Cardiac fibroblast (primary cell): ENCODE results near the gene LOXL1.

ENCODE experiments used
- DNase-seq, 2 donors: peaks; one replicate each; pipeline versions ENCODE4 v3.0.0 to v3.0.0-alpha.2; 2010; ENCODE audit warnings: low read depth in 2 of 2
- H3K4me3 ChIP-seq, 2 donors: replicated peaks in 1 of 2; 1 replicate in 1 of 2; 2 replicates in 1 of 2; pipeline ENCODE4 v1.5.1; 2011; ENCODE audit warnings: low read depth in 2 of 2, low read length in 2 of 2, mild to moderate bottlenecking in 2 of 2, moderate library complexity in 1 of 2
- CTCF ChIP-seq: IDR thresholded peaks from one replicate; pipeline ENCODE4 v1.5.1; 2011; ENCODE audit warnings: low read depth, mild to moderate bottlenecking, low read length, inconsistent platforms

LOXL1 gene

GRCh38 chr15:73952171-73952912 lies 26.1 kb downstream of the LOXL1 start:
- DNase-seq: no peak
- no peak overlapping the region for H3K4me3 ChIP-seq
- TF ChIP-seq CTCF: no peak

GRCh38 chr15:73952913-73953750 lies 26.9 kb downstream of the LOXL1 start:
- no peak for TF ChIP-seq CTCF
- no peak overlapping the region for H3K4me3 ChIP-seq
- no peak for DNase-seq

DNA sequence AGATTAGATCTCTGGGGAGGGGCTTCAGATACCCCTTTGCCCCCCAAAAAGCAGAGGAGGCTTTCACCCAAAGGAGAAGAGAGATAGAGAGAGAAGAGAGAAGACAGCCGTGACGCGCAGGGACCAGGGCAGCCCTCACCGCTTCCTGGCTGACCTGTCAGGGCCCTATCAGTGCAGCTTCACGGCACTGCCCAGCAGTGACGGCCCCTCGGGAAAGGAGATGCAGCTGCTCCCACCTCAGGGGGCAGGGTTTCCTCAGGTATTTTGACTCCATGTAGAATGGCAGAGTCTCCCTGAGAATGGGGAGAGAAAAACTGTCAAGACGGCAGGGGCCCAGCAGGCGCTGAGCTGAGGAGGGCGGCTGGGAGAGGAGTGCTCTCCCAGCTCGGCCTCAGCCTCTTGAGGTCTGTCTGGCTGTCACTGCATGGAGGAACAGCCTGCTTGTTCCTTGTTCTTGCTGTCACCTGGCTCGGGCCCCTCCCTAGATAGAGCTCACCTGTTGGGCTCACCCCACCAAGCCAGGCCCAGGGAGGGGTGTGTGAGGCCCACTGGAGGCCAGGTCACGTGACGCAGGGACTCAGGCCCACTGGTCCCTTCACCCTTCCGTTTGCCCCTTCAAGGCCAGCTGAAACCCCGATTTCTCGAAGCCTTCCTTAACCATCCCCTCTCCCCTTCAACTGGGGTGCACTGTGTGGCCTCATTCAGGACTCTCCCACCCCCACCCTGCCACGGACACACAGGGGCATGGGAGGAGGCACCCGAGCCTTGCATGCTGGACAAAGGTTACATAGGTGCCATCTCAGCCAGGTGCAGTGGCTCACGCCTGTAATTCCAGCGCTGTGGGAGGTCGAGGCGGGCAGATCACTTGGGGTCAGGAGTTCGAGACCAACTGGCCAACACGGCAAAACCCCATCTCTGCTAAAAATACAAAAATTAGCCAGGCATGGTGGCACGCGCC lies 28.2 kb downstream of the LOXL1 start:
- no peak for TF ChIP-seq CTCF
- no peak overlapping the region for H3K4me3 ChIP-seq
- DNase-seq: no peak

DNA sequence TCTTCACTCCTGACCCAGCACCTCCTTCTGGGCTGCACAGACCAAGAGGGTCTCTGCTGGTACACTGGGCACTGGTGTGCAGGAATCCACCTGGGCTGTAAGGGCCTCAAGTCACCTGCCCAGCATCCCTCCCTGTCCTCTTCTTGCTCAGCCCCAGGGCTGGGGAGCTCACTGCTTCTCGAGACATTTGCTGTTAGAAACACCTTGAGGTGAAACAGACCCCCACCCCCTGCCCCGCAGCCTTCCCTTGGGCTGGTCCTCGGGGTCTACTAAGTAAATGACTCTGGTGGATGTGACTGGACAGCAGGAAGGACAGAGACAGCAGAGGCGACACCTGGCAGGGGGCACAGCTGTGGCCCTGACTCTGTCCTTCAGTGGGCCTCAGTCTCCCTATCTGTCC lies 29.1 kb downstream of the LOXL1 start:
- DNase-seq: no peak
- TF ChIP-seq CTCF: no peak
- H3K4me3 ChIP-seq: no peak overlapping the region

DNA sequence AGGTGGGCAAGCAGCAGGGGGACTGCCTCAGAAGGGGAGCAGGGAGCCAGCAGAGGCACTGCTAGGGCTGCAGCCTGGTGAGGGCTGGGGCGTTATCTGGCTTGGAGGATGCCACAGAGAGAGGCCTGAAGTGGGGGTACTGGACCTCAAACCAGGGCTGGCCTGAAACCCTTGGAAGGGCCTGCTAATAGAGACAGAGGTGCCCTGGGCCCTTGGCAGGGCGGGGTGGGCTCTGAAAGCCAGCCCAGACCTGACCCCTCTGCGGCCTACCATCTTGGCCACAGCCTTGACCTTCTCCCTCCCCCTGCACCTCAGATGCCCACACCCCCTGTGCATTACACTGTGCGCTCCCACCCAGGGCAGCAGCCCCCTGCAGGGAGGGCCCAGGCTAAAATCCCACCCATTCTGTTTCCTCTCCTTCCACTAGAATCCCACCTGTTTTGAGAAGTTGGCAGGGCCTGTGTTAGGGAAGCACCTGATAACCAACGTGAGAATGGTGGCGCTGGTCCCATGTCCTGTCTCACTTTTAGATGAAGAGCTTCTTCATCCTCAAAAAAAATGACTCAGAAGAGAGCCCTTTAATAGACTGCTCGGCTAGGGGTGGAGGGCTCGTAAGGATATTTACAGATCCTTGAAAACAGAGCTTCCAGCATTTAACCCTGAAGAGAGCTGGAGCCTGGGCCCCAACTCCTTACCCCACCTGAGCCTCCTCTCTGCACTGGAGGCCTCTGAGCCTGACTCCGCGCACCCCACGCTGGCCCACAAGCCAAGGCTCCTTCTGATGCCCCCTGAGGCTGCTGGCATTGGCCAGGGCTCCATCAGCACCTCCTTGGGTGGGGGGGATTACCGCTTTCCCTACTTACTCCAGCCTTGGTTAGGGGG lies 29.8 kb downstream of the LOXL1 start:
- no peak for DNase-seq
- H3K4me3 ChIP-seq: no peak overlapping the region
- no peak for TF ChIP-seq CTCF
